GM23338 (cell line): ENCODE data around the gene UBL4A. TPM values are rescaled to one million over a fixed set of nuclear protein-coding genes. Genes with fewer than 3 reads are reported as not detected.

Experiments used
- ATAC-seq: fragments of 200-7000 bp; cut with Tn5 transposase; 3 replicates; pipeline ENCODE4 v1.9.1; 2020
- DNase-seq: peaks from one replicate; pipeline ENCODE4 v3.0.0-alpha.2; 2015; ENCODE audit warnings: low spot score
- H2AFZ ChIP-seq: fragments of 200-600 bp; sonication (generic); 2 replicates; pipeline ENCODE4 v1.8.0; 2016; ENCODE audit warnings: antibody characterized with exemption, mild to moderate bottlenecking, moderate library complexity
- H3F3A ChIP-seq: fragments of 200-600 bp; sonication (generic); replicated peaks from 2 replicates; pipeline ENCODE4 v1.8.0; 2017; ENCODE audit warnings: antibody characterized with exemption, mixed run types, low read depth
- H3K27ac ChIP-seq: fragments of 200-600 bp; sonication (generic); 2 replicates; pipeline ENCODE4 v1.6.1; 2016; ENCODE audit warnings: low read depth
- H3K27me3 ChIP-seq: fragments of 200-600 bp; sonication (generic); 2 replicates; pipeline ENCODE4 v1.8.0; 2016; ENCODE audit warnings: mild to moderate bottlenecking, mixed run types, moderate library complexity; ENCODE audit not compliant: insufficient read depth
- H3K36me3 ChIP-seq: fragments of 200-600 bp; sonication (generic); 2 replicates; pipeline ENCODE4 v1.8.0; 2016; ENCODE audit warnings: mild to moderate bottlenecking; ENCODE audit not compliant: insufficient read depth
- H3K4me1 ChIP-seq: fragments of 200-600 bp; sonication (generic); 2 replicates; pipeline ENCODE4 v1.8.0; 2016; ENCODE audit warnings: mild to moderate bottlenecking, moderate library complexity; ENCODE audit not compliant: insufficient read depth
- H3K4me2 ChIP-seq: fragments of 200-600 bp; sonication (generic); 2 replicates; pipeline ENCODE4 v1.7.1; 2017; ENCODE audit warnings: mixed run types
- H3K4me3 ChIP-seq: fragments of 200-600 bp; sonication (generic); 2 replicates; pipeline ENCODE4 v1.6.1; 2016; ENCODE audit warnings: mixed run types
- H3K79me2 ChIP-seq: fragments of 200-600 bp; sonication (generic); replicated peaks from 2 replicates; pipeline ENCODE4 v1.8.0; 2017; ENCODE audit warnings: mild to moderate bottlenecking; ENCODE audit not compliant: insufficient read depth
- H3K9me2 ChIP-seq: fragments of 200-600 bp; sonication (generic); 2 replicates; pipeline ENCODE4 v1.8.0; 2017; ENCODE audit not compliant: insufficient read depth
- H4K20me1 ChIP-seq: fragments of 200-600 bp; sonication (generic); replicated peaks from 2 replicates; pipeline ENCODE4 v1.8.0; 2017; ENCODE audit warnings: mild to moderate bottlenecking; ENCODE audit not compliant: insufficient read depth
- H3K27ac Mint-ChIP-seq: 2 replicates; pipeline ENCODE4 v1.8.0; 2020; ENCODE audit warnings: inconsistent platforms, mild to moderate bottlenecking, moderate library complexity, mixed read lengths
- H3K27me3 Mint-ChIP-seq: 3 replicates; pipeline ENCODE4 v1.8.0; 2022; ENCODE audit warnings: low read depth, mild to moderate bottlenecking, moderate library complexity, mixed read lengths, inconsistent platforms; ENCODE audit not compliant: insufficient read depth, poor library complexity
- H3K36me3 Mint-ChIP-seq: 3 replicates; pipeline ENCODE4 v1.8.0; 2021; ENCODE audit warnings: low read depth, mild to moderate bottlenecking, inconsistent platforms, moderate library complexity, mixed read lengths
- H3K4me1 Mint-ChIP-seq: 3 replicates; pipeline ENCODE4 v1.8.0; 2020; ENCODE audit warnings: mild to moderate bottlenecking, inconsistent platforms, mixed read lengths
- H3K4me3 Mint-ChIP-seq: 3 replicates; pipeline ENCODE4 v1.8.0; 2021; ENCODE audit warnings: moderate library complexity, mild to moderate bottlenecking, inconsistent platforms, mixed read lengths
- H3K9me3 Mint-ChIP-seq: 3 replicates; pipeline ENCODE4 v1.8.0; 2020; ENCODE audit warnings: moderate library complexity, mild to moderate bottlenecking, inconsistent platforms, mixed read lengths
- CTCF ChIP-seq, 2 experiments: fragments of 200-600 bp in 1 of 2; sonication (generic) in 1 of 2; conservative IDR thresholded peaks; 2 replicates each; pipeline versions ENCODE4 v1.5.1 to v1.6.1; 2016 to 2017; ENCODE audit warnings: antibody characterized with exemption in 2 of 2, low read depth in 2 of 2, mild to moderate bottlenecking in 2 of 2, moderate library complexity in 1 of 2
- EZH2phosphoT487 ChIP-seq: fragments of 200-600 bp; sonication (generic); IDR thresholded peaks from one replicate; pipeline ENCODE4 v1.8.1; 2018; ENCODE audit warnings: antibody characterized with exemption; ENCODE audit not compliant: unreplicated experiment
- REST ChIP-seq: IDR thresholded peaks from one replicate; pipeline ENCODE4 v1.6.1; 2018; ENCODE audit warnings: antibody characterized with exemption; ENCODE audit not compliant: unreplicated experiment
- STAT1 ChIP-seq: IDR thresholded peaks from one replicate; pipeline ENCODE4 v1.6.1; 2016; ENCODE audit warnings: antibody characterized with exemption; ENCODE audit not compliant: unreplicated experiment
- ZNF331 ChIP-seq: fragments of 250-450 bp; sonication (Bioruptor Pico); IDR thresholded peaks from 2 replicates; pipeline ENCODE4 v1.5.0; 2020; ENCODE audit warnings: low read depth, mild to moderate bottlenecking, moderate library complexity
- ZNF462 ChIP-seq: fragments of 250-450 bp; sonication (Bioruptor Pico); IDR thresholded peaks from 2 replicates; pipeline ENCODE4 v1.5.0; 2020; ENCODE audit warnings: mild to moderate bottlenecking, moderate library complexity
- polyA plus RNA-seq: library from polyadenylated mRNA; unstranded; fragments of >200 nt; fragmentation: Nextera tagmentation; extraction: Ambion mirVana; gene quantifications from 2 replicates; pipeline ENCODE4 v1.2.1, GENCODE V29; 2016
- total RNA-seq: library from RNA; depleted of rRNA; stranded (reverse); fragments of >200 nt; shearing (Covaris generic); gene quantifications from 2 replicates; pipeline ENCODE4 v1.2.3, GENCODE V29; 2014

The UBL4A gene
- total and polyA plus RNA-seq, 2 experiments from 2014 or later: 15.6 to 43.7 TPM

DNA sequence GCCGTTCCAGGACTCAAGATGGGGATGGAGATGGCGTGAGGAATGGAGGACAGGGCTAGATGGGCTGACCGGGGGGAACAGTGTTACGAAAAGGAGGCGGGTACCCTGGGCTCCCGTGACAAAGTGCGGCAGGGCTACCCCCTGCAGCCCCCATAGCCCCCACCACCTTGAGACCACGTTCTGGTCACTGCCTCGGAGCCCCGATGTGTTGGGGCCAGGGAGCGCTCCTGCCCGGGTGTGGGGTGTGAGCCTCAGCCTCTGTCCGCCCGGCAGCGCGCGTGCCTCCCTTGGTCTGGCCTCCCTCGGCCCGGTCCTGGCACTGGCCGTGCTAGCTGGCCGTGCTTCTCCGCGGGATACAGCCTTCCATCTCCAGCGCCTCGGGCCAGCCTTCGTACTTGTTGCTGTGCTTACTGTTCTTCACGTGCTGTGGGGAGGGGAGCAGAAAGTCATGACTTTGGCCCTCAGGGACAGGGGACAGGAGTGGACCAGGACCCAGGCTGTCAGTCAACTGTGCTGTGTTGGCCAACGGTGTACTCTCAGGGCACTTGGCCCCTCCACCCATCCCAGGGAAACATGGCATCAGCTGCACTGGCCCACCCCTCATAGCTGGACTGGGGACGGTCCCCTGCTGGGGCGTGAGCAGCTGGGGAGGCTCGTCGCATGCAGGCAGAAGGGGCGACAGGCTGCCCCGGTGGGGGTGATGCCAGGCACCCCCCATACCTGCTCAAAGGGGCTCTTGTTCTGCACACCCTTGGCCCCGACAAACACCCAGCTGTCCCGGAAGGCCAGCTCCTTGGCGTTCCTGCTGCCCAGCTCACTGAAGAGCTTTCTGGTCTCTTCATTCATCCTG, 20.3 kb upstream of the UBL4A start:
- Histone ChIP-seq H3K4me2 (no peak overlapping the region), H3K4me1 (no peaks in the 10 kb centered on the region), H3F3A (no peaks in the 10 kb centered on the region), H2AFZ (no peak overlapping the region), H3K36me3 (no peaks in the 10 kb centered on the region), H4K20me1 (no peaks in the 10 kb centered on the region), H3K79me2 (no peaks in the 10 kb centered on the region), H3K9me2 (no peaks in the 10 kb centered on the region), H3K27me3 (no peaks in the 10 kb centered on the region), H3K27ac (no peak overlapping the region), H3K4me3 (no peak overlapping the region)
- Mint-ChIP-seq H3K27me3 (no peaks in the 10 kb centered on the region), H3K36me3 (peaks cover 13% of the 10 kb centered on the region; the same call in 2 of the 3 replicates), H3K27ac (no peak overlapping the region), H3K4me3 (no peak overlapping the region), H3K4me1 (no peaks in the 10 kb centered on the region), H3K9me3 (no peaks in the 10 kb centered on the region)
- no peak for DNase-seq
- TF ChIP-seq ZNF331 (CRISPR knock-in tag): no peak
- no peak for TF ChIP-seq CTCF (conservative IDR thresholded peaks at IDR 0.05; ENCODE audit: low read depth in 2 of 2)
- no peak for TF ChIP-seq ZNF462
- no peak for TF ChIP-seq STAT1
- no peak for TF ChIP-seq REST
- TF ChIP-seq EZH2phosphoT487: no peak
- ATAC-seq: no peak
